LNCAP (cell line): ENCODE measurements around the gene PPP2R5B.

ENCODE experiments used
- CTCF ChIP-seq: fragments of 450-650 bp; IDR thresholded peaks from 2 replicates; pipeline ENCODE4 v1.5.1; 2017; ENCODE audit warnings: mild to moderate bottlenecking

The PPP2R5B gene

GRCh38 chr11:64934682-64935358 lies 10.3 kb downstream of the PPP2R5B start:
- no peak for TF ChIP-seq CTCF

DNA sequence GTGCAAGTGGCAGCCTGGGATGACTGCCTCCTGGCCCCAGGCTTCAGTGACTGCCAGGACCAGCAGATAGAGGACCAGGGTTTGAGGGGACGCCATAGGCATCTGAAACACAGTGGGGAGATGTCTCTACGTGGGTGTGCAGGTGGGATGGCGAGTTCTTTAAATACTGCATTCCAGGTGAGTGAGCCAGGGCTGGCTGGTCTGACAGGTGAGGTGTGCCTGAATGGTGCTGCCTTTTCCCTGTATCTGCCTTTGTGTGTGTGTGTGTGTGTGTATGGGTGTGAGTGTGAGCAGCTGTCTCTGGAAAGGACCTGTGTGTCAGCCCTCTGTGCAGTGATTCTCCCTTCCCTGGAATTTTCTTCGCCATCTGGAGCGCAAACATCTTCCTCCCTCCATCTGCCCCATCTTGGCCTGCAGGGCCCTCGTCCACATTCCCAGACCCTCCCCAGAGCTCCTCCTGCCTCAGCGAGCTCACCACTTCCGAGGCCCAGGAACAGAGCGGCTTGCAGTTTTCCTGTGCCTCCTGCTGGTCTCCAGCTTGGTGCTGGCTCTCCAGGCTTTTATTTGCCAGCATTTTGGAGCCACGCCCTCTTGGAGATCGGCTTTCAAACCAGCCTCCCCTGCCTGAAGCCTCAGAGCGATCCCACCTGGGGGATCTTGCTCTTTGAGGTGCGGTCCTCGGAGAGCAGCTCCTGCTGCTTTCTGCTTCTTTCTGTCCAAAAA lies 11.0 kb downstream of the PPP2R5B start, which contains the start of gene GPHA2:
Gene GPHA2 (minus strand): TSS at position 535 of the 723 bp plus-strand sequence. CDS start 433 bp downstream, at position 102.
- no peak for TF ChIP-seq CTCF

DNA sequence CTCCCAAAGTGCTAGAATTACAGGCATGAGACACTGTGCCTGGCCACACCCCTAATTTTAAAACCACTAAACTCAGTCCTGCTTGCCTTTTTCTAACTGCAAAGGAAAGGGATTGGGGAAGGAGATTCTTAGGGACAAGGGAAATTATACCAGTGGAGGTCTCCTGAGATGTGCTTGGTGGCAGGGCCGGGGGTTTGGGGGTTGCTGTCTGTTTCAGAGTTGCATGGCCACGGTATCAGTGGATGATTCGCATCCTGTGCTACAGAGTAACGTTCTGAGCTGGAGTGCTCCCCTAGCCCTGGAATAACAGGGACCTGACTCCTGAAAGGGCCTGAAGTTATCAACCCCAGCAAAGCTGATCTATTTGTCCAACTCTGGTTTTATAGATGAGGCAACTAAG lies 12.1 kb downstream of the PPP2R5B start:
- TF ChIP-seq CTCF = no peak

GRCh38 chr11:64947208-64947814 lies 22.8 kb downstream of the PPP2R5B start:
- TF ChIP-seq CTCF = no peak

GRCh38 chr11:64951529-64951928 lies 27.0 kb downstream of the PPP2R5B start:
- TF ChIP-seq CTCF = no peak

GRCh38 chr11:64954201-64954600 lies 29.7 kb downstream of the PPP2R5B start:
- TF ChIP-seq CTCF = no peak

DNA sequence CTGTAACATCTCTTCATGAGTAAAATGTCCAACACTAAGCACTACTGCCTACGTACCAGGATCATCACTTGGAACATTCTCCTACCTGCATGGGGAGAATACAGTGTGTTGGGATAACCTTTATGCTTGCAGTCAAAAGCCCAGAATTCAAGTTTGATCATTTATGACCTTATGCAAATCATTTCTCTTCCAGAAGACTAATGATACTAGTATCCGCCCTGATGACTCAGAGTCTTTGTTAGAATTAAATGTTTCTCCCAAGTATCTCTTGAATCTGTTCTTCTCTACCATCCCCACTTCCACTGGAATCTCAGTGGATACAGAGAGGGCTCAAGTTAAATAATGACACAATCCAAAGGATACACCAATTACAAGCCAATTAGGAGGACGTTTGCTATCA lies 35.0 kb downstream of the PPP2R5B start:
- TF ChIP-seq CTCF = no peak
